Activated CD8-positive, alpha-beta memory T cell treated with anti-CD3 and anti-CD28 coated beads, Interleukin-2, amount 50 U/mL, for 4 hours (primary cell): Measurements from ENCODE around the gene NEUROD2.
"Not testable (repeated sequence)": the region's sequence is repeated elsewhere in the genome, so short reads cannot be mapped to it uniquely, and the experiment has no call there.

ENCODE experiments used
- DNase-seq: peaks from one replicate; pipeline ENCODE4 v3.0.0-alpha.2; 2020

Gene NEUROD2

GRCh38 chr17:39601758-39602532, 5.8 kb downstream of the NEUROD2 start:
- DNase-seq = no peak

DNA sequence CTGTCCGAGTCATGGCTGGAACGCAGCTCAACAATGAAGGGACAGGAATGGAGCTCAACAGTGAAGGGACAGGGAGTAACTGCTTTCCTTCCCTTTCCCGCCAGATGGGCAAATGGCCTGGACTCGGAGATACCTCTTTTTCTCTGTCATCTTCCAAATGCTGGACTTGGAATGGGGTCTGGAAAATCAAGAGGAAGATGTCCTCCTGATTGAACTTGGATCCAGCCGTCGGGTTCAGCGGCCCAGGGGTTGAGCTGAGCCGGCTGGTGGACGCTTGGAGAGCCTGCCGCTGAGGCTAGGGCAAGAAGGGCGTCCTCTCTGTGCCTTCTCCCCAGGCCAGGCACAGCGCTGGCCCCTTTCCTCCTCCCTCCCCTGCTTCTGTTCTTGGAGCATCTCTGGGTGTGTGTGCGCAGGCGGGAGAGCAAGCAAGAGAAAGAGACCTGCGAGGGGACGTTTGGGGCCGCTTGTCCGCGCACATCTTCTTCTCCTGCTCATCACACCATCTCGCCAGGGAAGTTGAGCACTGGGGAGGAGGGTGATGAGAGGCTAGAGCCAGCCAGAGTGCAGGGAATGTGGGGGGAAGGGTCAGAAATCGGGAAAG, 6.6 kb downstream of the NEUROD2 start:
- DNase-seq = no peak

DNA sequence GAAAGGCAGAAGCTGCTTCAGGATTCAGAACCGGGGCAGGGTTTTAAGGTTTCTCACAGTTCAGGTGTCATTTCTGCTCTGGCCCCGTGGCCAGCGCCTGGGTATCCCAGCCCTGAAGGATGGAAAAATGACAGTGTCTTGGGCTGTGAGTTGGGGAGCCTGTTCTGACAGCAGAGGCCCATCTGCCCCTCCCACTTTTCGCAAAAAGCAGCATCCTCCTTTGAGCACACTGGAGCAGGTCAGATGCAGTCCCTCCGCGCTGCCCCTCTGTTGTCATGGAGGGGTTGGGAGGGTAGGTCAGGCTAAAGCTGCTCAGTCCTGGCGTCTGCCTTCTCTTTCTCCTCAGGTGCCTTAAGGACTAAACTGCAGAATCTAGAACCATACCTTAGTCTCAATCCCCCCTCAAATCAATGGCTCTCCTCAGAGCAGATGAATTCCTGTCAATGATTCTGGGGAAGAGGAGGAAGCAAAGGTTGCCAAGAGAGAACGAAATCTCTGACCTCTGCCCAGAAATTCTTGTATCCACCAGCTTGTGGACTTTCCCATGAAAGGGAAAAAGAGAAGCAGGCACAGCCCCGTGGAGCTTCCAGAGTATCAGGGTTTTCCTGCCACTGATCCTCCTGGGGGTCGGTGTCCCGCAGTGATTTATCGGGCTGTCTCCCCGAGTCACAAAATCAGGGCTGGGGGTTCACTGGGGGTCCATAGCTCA, 7.3 kb downstream of the NEUROD2 start:
- DNase-seq = no peak

DNA sequence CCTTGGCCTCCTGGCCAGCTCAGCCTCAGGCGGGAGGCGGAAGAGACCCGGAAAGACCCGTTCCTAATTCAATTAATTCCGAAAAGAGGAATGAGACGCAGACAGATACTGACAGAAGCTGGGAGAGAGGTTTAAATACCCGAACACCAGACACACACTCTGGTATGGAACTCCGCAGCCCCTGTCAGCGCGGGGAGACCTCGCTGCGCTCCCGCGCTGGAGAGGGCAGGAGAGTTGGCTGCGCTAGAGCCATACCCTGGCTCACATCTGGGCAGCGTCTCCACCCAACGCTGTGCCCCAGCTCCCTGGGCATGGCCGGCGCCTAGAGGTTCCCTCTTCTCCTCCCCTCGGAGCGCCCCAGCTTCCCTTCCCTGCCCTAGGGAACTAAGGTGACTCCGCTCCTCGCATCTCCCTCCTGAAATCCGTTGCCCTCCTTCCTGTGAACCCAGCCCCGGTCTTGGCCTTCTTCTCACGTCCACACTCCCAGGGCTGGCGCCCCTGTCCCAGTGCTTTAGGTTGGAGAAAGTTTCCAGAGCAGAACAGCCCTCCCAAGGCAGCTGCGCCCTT, 8.0 kb downstream of the NEUROD2 start:
- DNase-seq = no peak

DNA sequence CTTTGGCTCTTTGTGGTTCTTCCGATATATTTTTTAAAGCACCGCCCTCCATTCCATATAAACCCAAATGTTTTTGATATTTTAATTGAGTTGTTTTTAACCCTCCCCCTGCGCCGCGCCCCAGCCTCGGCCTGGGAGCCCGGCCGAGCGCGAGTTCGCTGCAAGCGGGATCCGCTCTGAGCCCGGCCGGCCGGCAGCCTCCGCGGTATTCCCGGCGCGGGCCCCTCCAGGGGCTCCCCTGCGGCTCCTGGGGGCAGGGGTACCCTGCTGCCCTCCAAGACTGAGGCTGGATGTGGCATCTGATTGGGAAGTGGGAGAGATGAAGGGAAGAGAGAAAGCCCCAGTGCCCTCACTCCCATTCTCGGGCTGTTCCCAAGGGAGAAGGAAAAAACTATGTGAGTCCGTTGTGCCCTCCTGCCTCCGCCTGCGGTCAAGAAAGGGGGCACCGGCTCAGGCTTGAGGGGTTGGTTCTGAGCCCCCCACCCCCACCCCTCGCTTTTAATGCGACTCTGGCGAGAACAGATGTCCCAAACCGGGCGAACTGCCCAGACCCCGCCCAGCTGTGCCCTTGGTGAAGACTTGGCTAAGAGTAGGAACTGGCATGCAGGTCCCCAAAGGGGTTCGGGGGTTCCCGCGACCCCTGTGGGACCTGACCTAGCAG, 8.6 kb downstream of the NEUROD2 start:
- no peak for DNase-seq

- no peak for DNase-seq
Observed at GRCh38 chr17:39598630-39599003, 9.1 kb downstream of the NEUROD2 start.

DNA sequence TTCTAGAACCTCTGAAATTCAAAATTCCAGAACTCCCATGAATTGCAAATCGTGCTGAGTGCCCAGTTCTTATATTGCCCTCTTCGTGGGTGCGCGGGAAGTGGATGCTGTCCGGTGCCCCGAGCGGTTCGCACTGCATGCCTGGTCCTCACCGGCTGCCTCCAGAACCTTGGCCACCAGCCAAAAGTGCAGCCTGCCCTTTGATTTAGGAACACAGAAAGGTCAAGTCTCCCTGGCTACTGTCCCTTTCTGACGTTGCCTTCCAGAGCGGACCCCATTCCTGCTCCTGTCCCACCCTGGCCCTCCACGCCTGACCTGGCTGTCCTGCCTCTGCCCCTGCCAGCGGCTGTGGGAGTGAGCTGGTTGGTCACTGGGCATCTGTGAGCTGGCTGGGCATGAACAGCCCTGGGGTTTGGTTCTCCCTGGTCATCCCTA, 9.7 kb downstream of the NEUROD2 start:
- DNase-seq = no peak

- DNase-seq = no peak
Observed at GRCh38 chr17:39597372-39598046, 10.2 kb downstream of the NEUROD2 start.

GRCh38 chr17:39596543-39597267, 11.0 kb downstream of the NEUROD2 start:
- no peak for DNase-seq

- no peak for DNase-seq
Observed at GRCh38 chr17:39595928-39596510, 11.7 kb downstream of the NEUROD2 start.

GRCh38 chr17:39595294-39595693, 12.4 kb downstream of the NEUROD2 start:
- no peak for DNase-seq

DNA sequence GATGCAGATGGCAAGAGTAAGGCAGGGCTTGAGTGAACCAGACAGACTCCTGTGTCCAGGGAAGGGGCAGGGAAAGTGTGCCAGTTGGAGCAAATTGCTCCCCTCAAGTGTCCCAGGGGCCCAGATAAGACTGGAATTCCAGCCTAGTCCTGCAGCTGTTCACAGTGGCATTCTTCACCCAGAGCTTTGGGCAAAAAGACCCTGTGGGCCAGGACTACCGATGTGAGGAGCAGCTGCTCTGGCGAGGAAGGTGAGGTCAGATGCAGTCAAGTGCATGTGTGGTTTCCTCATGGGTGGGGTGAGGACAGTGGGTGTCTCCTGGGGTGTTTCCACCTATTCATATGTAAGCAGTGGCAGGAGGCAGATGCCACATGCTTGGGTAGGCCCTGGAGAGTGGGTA, 14.3 kb downstream of the NEUROD2 start:
- DNase-seq = no peak

- DNase-seq = no peak
Observed at GRCh38 chr17:39591958-39592954, 15.5 kb downstream of the NEUROD2 start.

DNA sequence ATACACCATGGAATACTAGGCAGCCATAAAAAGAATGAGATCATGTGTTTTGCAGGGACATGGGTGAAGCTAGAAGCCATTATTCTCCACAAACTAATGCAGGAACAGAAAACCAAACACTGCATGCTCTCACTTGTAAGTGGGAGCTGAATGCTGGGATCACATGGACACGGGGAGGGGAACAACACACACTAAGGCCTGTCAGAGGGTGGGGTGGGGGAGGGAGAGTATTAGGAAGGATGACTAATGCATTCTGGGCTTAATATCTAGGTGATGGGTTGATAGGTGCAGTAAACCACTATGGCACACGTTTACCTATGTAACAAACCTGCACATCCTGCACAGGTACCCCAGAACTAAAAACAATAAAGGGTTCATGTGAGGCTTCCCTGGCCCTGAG, 17.5 kb downstream of the NEUROD2 start:
- DNase-seq = not testable (repeated sequence)

GRCh38 chr17:39582658-39583057, 25.1 kb downstream of the NEUROD2 start:
- DNase-seq = no peak

DNA sequence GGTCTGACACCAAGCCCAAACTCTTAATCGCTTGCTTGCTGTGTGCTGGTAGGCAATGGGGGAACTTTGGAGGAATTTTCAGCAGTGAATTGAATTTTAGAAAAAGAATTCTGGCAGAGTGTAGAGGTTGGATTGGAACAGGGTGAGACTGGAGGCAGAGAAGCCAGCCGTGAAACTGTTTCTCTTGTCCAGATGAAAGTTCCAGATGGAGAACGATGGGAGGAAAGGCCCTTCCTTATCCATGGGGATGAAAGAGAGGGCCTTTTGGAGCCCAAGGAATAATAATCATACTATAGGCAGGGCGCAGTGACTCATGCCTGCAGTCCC, 26.0 kb downstream of the NEUROD2 start:
- DNase-seq = no peak

- DNase-seq = no peak
Observed at GRCh38 chr17:39581071-39581758, 26.5 kb downstream of the NEUROD2 start.

GRCh38 chr17:39580082-39580468, 27.6 kb downstream of the NEUROD2 start:
- DNase-seq = no peak

DNA sequence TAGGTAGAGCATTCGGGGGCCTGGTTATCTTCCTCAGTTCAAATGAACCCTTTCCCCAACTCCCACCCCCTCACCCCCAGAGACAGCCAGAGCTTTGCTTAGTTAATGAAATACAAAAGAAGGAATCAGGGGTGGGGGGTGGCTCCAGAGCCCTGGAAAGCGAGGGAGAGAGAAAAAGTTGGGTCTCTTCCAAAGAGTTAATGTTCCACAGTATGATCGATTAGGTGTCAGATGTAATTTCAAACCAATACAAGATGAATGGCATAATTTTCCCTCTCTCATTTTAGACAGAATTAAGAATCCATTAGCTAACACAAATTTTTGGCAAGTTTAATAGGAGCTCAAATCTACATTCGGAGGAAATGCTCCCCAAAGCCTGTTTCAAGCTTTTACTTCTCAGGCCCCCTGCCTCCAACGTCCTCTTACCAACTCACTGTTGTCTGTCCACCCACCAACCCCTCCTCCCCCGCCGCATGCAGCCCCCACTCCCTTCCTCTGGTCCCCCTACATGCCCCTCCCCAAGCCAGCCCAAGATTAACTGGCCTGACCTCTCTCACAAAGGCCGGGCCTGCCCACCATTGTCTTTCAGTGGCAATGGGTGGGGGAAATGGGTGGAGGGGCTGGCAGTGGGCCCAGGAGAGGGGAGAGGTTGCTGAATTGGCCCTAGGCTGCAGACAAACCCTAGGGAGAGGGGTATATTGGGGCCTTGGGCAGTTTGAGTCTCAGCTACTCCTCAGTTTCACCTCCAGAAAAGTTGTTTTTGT, 28.2 kb downstream of the NEUROD2 start:
- DNase-seq = no peak
